ENCODE results near the gene DTNBP1.

The DTNBP1 gene

GRCh38 chr6:15527838-15528617, 134.8 kb downstream of the DTNBP1 start:
- no peak for TF ChIP-seq CTCF (conservative IDR thresholded peaks at IDR 0.05; ENCODE audit: low read length)
- H3K4me3 ChIP-seq (ENCODE audit: low read length): no peak overlapping the region

GRCh38 chr6:15526212-15526701, 136.6 kb downstream of the DTNBP1 start:
- no peak for DNase-seq (ENCODE audit: low read depth)

More at GRCh38 chr6:15527838-15528617, 134.8 kb downstream of the DTNBP1 start:
- DNase-seq (ENCODE audit: low read depth): peak; percentile 24

GRCh38 chr6:15524861-15525401, 137.9 kb downstream of the DTNBP1 start:
- no peak overlapping the region for H3K4me3 ChIP-seq (ENCODE audit: low read length)
- TF ChIP-seq CTCF (conservative IDR thresholded peaks at IDR 0.05; ENCODE audit: low read length): no peak
- DNase-seq (ENCODE audit: low read depth): no peak

More at GRCh38 chr6:15526212-15526701, 136.6 kb downstream of the DTNBP1 start:
- no peak for TF ChIP-seq CTCF (conservative IDR thresholded peaks at IDR 0.05; ENCODE audit: low read length)
- no peak overlapping the region for H3K4me3 ChIP-seq (ENCODE audit: low read length)

GRCh38 chr6:15523679-15524630, 138.9 kb downstream of the DTNBP1 start:
- no peak overlapping the region for H3K4me3 ChIP-seq (ENCODE audit: low read length)
- TF ChIP-seq CTCF (conservative IDR thresholded peaks at IDR 0.05; ENCODE audit: low read length): no peak
- DNase-seq (ENCODE audit: low read depth): no peak

- no peak for TF ChIP-seq CTCF (conservative IDR thresholded peaks at IDR 0.05; ENCODE audit: low read length)
- no peak for DNase-seq (ENCODE audit: low read depth)
- H3K4me3 ChIP-seq (ENCODE audit: low read length): no peak overlapping the region
Measured at GRCh38 chr6:15522856-15523529, 139.8 kb downstream of the DTNBP1 start.

GRCh38 chr6:15522427-15522826, 140.4 kb downstream of the DTNBP1 start:
- peak; percentile 21 for DNase-seq (ENCODE audit: low read depth)
- H3K4me3 ChIP-seq (ENCODE audit: low read length): no peak overlapping the region
- no peak for TF ChIP-seq CTCF (conservative IDR thresholded peaks at IDR 0.05; ENCODE audit: low read length)
